B cell (primary cell): Measurements from ENCODE around the gene ART5. TPM values are rescaled to one million over a fixed set of nuclear protein-coding genes. Genes with fewer than 3 reads are reported as not detected.

Experiments
- ATAC-seq: fragments of 200-7000 bp; cut with Tn5 transposase; one replicate; pipeline ENCODE4 v1.10.0; 2021; ENCODE audit warnings: low read depth, mild to moderate bottlenecking, moderate number of reproducible peaks, moderate library complexity
- CTCF ChIA-PET: fragments of 350-600 bp; sonication (Branson Sonifier 250); formaldehyde crosslinking; loops from one replicate; lab custom pipeline; 2021; ENCODE audit warnings: antibody characterized with exemption, inconsistent platforms; lab: Charles Lee
- POLR2A ChIA-PET: fragments of 350-600 bp; sonication (Branson Sonifier 250); formaldehyde crosslinking; loops from one replicate; lab custom pipeline; 2021; ENCODE audit warnings: antibody characterized with exemption; lab: Charles Lee
- DNase-seq: peaks from one replicate; pipeline ENCODE4 v3.0.0; 2013
- H2AFZ ChIP-seq: 2 replicates; pipeline ENCODE4 v1.6.1; 2012; ENCODE audit warnings: mild to moderate bottlenecking, low read depth, low read length; ENCODE audit not compliant: insufficient read depth, poor library complexity, severe bottlenecking
- H3K27ac ChIP-seq, 2 donors: 1 replicate in 1 of 2; 2 replicates in 1 of 2; pipeline ENCODE4 v1.5.1; 2012 to 2013; ENCODE audit warnings: low read length in 2 of 2, mild to moderate bottlenecking in 2 of 2, moderate library complexity in 1 of 2
- H3K27me3 ChIP-seq, 4 experiments: fragments of 200-600 bp in 1 of 4; sonication (generic) in 1 of 4; replicated peaks in 1 of 4; 1 replicate in 2 of 4; 2 replicates in 2 of 4; pipeline versions ENCODE4 v1.6.1 to v1.7.0; 2013 to 2016; ENCODE audit warnings: low read length in 3 of 4, mild to moderate bottlenecking in 2 of 4, mixed read lengths in 1 of 4, moderate library complexity in 1 of 4; ENCODE audit not compliant: insufficient read depth in 4 of 4, control insufficient read depth in 3 of 4; ENCODE audit errors: control extremely low read depth in 1 of 4
- H3K36me3 ChIP-seq, 2 experiments: replicated peaks in 1 of 2; 1 replicate in 1 of 2; 2 replicates in 1 of 2; pipeline versions ENCODE4 v1.6.1 to v1.7.1; 2013; ENCODE audit warnings: low read length in 1 of 2; ENCODE audit not compliant: insufficient read depth in 2 of 2, control insufficient read depth in 1 of 2; ENCODE audit errors: control extremely low read depth in 1 of 2, extremely low read depth in 1 of 2
- H3K4me1 ChIP-seq, 2 donors: fragments of 200-600 bp in 1 of 2; sonication (generic) in 1 of 2; 1 replicate in 1 of 2; 2 replicates in 1 of 2; pipeline versions ENCODE4 v1.5.1 to v1.6.1; 2013 to 2017; ENCODE audit warnings: low read length in 2 of 2; ENCODE audit not compliant: control insufficient read depth in 2 of 2, insufficient read depth in 2 of 2
- H3K4me2 ChIP-seq: replicated peaks from 2 replicates; pipeline ENCODE3; 2012; ENCODE audit warnings: mild to moderate bottlenecking, low read depth, low read length; ENCODE audit not compliant: poor library complexity, severe bottlenecking
- H3K4me3 ChIP-seq, 5 experiments: fragments of 200-600 bp in 1 of 5; sonication (generic) in 1 of 5; 1 replicate in 3 of 5; 2 replicates in 2 of 5; pipeline versions ENCODE4 v1.5.1 to v1.7.0; 2011 to 2016; ENCODE audit warnings: low read length in 4 of 5, mild to moderate bottlenecking in 4 of 5, low read depth in 2 of 5, control low read depth in 1 of 5, moderate library complexity in 1 of 5; ENCODE audit not compliant: insufficient read depth in 1 of 5; ENCODE audit errors: control extremely low read depth in 1 of 5, extremely low read depth in 1 of 5
- H3K79me2 ChIP-seq: fragments of 200-600 bp; sonication (generic); one replicate; pipeline ENCODE4 v1.6.0; 2016; ENCODE audit warnings: low read length; ENCODE audit not compliant: control insufficient read depth, insufficient read depth
- H3K9ac ChIP-seq: fragments of 200-600 bp; sonication (generic); 2 replicates; pipeline ENCODE4 v1.6.1; 2017; ENCODE audit warnings: mild to moderate bottlenecking, low read length, moderate library complexity
- H3K9me3 ChIP-seq, 3 donors: one replicate each; pipeline versions ENCODE4 v1.6.1 to v1.7.1; 2013; ENCODE audit warnings: low read length in 2 of 3; ENCODE audit not compliant: control insufficient read depth in 2 of 3, insufficient read depth in 1 of 3; ENCODE audit errors: control extremely low read depth in 1 of 3
- H4K20me1 ChIP-seq: 2 replicates; pipeline ENCODE4 v1.6.0; 2012; ENCODE audit warnings: mild to moderate bottlenecking, low read length; ENCODE audit not compliant: insufficient read depth, control insufficient read depth, poor library complexity, severe bottlenecking
- H3K27ac Mint-ChIP-seq: one replicate; pipeline ENCODE4 v1.8.0; 2021; ENCODE audit warnings: mixed read lengths
- H3K27me3 Mint-ChIP-seq: one replicate; pipeline ENCODE4 v1.8.0; 2021; ENCODE audit warnings: mixed read lengths
- H3K4me1 Mint-ChIP-seq: one replicate; pipeline ENCODE4 v1.8.0; 2021; ENCODE audit warnings: mixed read lengths
- H3K4me3 Mint-ChIP-seq: one replicate; pipeline ENCODE4 v1.8.0; 2021; ENCODE audit warnings: mixed read lengths
- H3K9me3 Mint-ChIP-seq: one replicate; pipeline ENCODE4 v1.8.0; 2022; ENCODE audit warnings: mixed read lengths; ENCODE audit not compliant: insufficient read depth
- EZH2 ChIP-seq: IDR thresholded peaks from 2 replicates; pipeline ENCODE4 v1.6.1; 2012; ENCODE audit warnings: borderline replicate concordance, low read depth, mild to moderate bottlenecking, moderate library complexity, low read length; ENCODE audit not compliant: insufficient read depth, poor library complexity, severe bottlenecking
- WGBS: methylation state at CpG from one replicate; pipeline ENCODE4 v1.1.5; 2013; ENCODE audit warnings: missing lambda C conversion rate; ENCODE audit not compliant: insufficient coverage; 5-methylcytosine and 5-hydroxymethylcytosine counted together
- intact Hi-C: fragments of 100-400 bp; cut with micrococcal nuclease; formaldehyde crosslinking; loops from one replicate; pipeline ENCODE4 v1.10.0; 2022
- polyA plus RNA-seq: library from polyadenylated mRNA; depleted of rRNA; stranded (reverse); fragments of >200 nt; gene quantifications from 2 replicates; pipeline ENCODE4 v1.2.3, GENCODE V29; 2012
- total RNA-seq, 2 donors: library from RNA; stranded (reverse); fragments of 120-200 nt in 1 of 2; gene quantifications; 1 replicate in 1 of 2; 2 replicates in 1 of 2; pipeline versions ENCODE4 v1.2.3 to v1.2.4, GENCODE V29; 2013 to 2022
- TF ChIP-seq, protein P1 (sequence below): fragments of 200-600 bp; IDR thresholded peaks from one replicate; pipeline ENCODE4 v1.8.0; 2022; ENCODE audit warnings: antibody characterized with exemption, mild to moderate bottlenecking

Gene ART5
- total and polyA plus RNA-seq, 2 donors (not counting 1 experiment from before 2014, with no cell fraction given): not detected

DNA sequence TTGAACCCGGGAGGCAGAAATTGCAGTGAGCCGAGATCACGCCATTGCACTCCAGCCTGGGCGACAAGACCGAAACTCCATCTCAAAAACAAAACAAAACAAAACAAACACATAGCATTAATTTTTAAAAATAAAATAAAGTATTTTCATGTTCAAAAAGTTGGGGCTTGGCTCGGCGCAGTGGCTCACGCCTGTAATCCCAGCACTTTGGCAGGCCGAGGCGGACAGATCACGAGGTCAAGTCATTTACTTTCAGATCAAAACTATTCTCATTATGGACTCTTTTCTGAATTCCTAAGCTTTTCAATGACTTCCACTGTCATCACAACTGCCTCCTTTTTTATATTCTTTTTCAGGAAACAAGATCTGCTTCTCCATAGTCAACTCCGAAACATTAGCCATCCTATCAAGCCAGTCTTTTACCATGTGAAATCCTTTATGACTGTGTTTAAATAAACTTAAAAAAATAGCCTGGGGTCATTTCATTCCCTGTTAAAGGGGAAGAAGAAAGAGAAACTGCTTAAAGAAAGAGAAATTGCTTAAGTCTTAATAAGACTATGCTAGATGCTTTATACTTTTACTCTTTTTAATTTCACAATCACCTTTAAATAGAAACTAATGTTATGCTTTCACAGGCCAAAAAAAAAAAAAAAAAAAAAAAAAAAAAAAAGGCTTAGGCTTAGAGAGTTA is 42.5 kb upstream of the ART5 start:
- CTCF ChIA-PET: interaction anchor here (1.1 kb wide), 1 partner anchor 15 kb away, joined by 3 read pairs; no protein-coding TSS in a partner anchor
- Mint-ChIP-seq H3K4me1 (no peaks in the 10 kb centered on the region), H3K27ac (no peak overlapping the region), H3K27me3 (no peaks in the 10 kb centered on the region), H3K4me3 (no peak overlapping the region), H3K9me3 (no peaks in the 10 kb centered on the region)
- intact Hi-C loops: no loop called here
- no peak overlapping the region for H2AFZ ChIP-seq
- no peaks in the 10 kb centered on the region for H4K20me1 ChIP-seq
- no peaks in the 10 kb centered on the region for H3K27me3 ChIP-seq
- DNase-seq (no peak), ATAC-seq (no peak)
- no peak overlapping the region for H3K9ac ChIP-seq
- H3K79me2 ChIP-seq: no peaks in the 10 kb centered on the region
- H3K27ac ChIP-seq: no peak overlapping the region
- H3K9me3 ChIP-seq: no peaks in the 10 kb centered on the region
- POLR2A ChIA-PET: no interaction called here
- H3K4me1 ChIP-seq: no peaks in the 10 kb centered on the region
- no peak overlapping the region for H3K4me3 ChIP-seq
- over 99% methylated on average over 6 of the region's 12 CpGs for WGBS
- H3K4me2 ChIP-seq: no peak overlapping the region
- H3K36me3 ChIP-seq: peaks cover 36 to 76% of the 10 kb centered on the region in 2 experiments
- TF ChIP-seq EZH2: no peak
- TF ChIP-seq, protein P1, sequence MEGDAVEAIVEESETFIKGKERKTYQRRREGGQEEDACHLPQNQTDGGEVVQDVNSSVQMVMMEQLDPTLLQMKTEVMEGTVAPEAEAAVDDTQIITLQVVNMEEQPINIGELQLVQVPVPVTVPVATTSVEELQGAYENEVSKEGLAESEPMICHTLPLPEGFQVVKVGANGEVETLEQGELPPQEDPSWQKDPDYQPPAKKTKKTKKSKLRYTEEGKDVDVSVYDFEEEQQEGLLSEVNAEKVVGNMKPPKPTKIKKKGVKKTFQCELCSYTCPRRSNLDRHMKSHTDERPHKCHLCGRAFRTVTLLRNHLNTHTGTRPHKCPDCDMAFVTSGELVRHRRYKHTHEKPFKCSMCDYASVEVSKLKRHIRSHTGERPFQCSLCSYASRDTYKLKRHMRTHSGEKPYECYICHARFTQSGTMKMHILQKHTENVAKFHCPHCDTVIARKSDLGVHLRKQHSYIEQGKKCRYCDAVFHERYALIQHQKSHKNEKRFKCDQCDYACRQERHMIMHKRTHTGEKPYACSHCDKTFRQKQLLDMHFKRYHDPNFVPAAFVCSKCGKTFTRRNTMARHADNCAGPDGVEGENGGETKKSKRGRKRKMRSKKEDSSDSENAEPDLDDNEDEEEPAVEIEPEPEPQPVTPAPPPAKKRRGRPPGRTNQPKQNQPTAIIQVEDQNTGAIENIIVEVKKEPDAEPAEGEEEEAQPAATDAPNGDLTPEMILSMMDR: no peak

GRCh38 chr11:3683039-3683438 is 41.2 kb upstream of the ART5 start:
- CTCF ChIA-PET: no interaction called here
- no peaks in the 10 kb centered on the region for H3K27me3 Mint-ChIP-seq
- no peak overlapping the region for H3K27ac Mint-ChIP-seq
- POLR2A ChIA-PET: no interaction called here
- TF ChIP-seq EZH2: no peak
- TF ChIP-seq, protein P1: no peak
- ATAC-seq (no peak), DNase-seq (no peak)
- H3K4me3 Mint-ChIP-seq: no peak overlapping the region
- Histone ChIP-seq H3K27me3 (no peaks in the 10 kb centered on the region), H3K79me2 (no peaks in the 10 kb centered on the region), H2AFZ (no peak overlapping the region), H3K36me3 (peaks cover 44 to 84% of the 10 kb centered on the region in 2 experiments), H3K4me2 (no peak overlapping the region), H3K4me3 (no peak overlapping the region), H3K4me1 (no peaks in the 10 kb centered on the region), H4K20me1 (no peaks in the 10 kb centered on the region), H3K9ac (no peak overlapping the region), H3K9me3 (no peaks in the 10 kb centered on the region), H3K27ac (no peak overlapping the region)
- H3K9me3 Mint-ChIP-seq: no peaks in the 10 kb centered on the region
- WGBS: 96% methylated on average over 7 of the region's 9 CpGs
- intact Hi-C loops: no loop called here
- no peaks in the 10 kb centered on the region for H3K4me1 Mint-ChIP-seq
